ENCODE results near the gene SORCS1.
"Not testable (repeated sequence)": the region's sequence is repeated elsewhere in the genome, so short reads cannot be mapped to it uniquely, and the experiment has no call there.

SORCS1 gene

DNA sequence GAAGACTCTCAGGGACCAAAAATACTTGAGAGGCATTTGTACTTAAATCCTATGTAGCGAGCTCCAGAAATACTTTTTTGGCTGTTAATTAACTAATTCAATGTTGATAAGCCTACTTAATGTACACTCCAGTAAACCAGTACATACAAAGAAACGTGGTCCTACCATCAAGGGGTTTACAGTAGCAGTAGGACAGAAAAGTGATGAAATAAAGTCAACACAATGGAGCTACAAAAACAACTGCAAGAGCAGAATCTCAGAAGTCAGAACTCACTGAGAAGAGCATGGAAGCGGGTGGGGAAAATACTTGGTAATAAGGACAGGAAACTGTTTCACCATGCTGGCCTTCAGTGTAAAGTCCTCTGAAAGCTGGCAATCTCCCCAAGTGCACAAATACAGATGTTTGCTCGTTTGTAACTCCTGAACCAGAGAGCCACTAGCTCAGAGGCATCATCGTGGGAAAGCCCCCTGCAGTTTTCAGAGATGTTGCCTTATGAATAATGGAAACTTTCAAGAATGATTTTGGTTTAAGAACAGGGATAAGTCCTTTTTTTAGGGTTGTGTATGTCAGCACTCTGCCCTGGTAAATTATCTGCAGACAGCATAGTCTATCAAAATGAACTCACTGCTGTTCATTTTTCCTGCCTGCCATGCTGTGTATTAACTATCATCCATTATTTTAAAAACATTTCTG lies 233.2 kb downstream of the SORCS1 start:
- no peak overlapping the region for H3K4me3 ChIP-seq (replicated peaks in 1 of 2; ENCODE audit: low read depth in 2 of 2, low read length in 2 of 2)
- TF ChIP-seq, protein P1, sequence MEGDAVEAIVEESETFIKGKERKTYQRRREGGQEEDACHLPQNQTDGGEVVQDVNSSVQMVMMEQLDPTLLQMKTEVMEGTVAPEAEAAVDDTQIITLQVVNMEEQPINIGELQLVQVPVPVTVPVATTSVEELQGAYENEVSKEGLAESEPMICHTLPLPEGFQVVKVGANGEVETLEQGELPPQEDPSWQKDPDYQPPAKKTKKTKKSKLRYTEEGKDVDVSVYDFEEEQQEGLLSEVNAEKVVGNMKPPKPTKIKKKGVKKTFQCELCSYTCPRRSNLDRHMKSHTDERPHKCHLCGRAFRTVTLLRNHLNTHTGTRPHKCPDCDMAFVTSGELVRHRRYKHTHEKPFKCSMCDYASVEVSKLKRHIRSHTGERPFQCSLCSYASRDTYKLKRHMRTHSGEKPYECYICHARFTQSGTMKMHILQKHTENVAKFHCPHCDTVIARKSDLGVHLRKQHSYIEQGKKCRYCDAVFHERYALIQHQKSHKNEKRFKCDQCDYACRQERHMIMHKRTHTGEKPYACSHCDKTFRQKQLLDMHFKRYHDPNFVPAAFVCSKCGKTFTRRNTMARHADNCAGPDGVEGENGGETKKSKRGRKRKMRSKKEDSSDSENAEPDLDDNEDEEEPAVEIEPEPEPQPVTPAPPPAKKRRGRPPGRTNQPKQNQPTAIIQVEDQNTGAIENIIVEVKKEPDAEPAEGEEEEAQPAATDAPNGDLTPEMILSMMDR (IDR thresholded peaks at IDR 0.05; ENCODE audit: low read depth, low read length), result no peak
- DNase-seq (ENCODE audit: low read depth in 2 of 2), result no peak

DNA sequence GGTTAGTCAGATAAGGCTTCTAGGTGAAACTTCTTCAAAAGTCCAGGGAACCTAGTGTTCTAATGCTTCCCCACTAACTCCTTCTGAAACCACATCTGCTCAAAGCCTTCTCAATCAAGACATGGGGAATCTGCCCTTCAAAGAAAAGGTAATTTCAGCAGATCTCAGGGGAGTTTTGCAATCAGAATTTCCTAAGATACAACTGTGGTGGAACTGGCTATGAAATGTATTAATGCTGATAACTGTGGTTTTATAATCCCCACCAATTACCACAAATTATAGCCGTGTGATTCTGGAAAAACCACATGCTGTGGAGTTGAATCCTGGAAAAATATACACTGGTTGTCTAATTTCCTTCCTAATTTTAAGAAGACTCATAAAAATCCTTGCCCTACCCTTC lies 233.8 kb downstream of the SORCS1 start:
- no peak for DNase-seq (ENCODE audit: low read depth in 2 of 2)
- H3K4me3 ChIP-seq (replicated peaks in 1 of 2; ENCODE audit: low read depth in 2 of 2, low read length in 2 of 2), result no peak overlapping the region
- TF ChIP-seq, protein P1 (IDR thresholded peaks at IDR 0.05; ENCODE audit: low read depth, low read length), result no peak

GRCh38 chr10:106929291-106929895 lies 235.1 kb downstream of the SORCS1 start:
- H3K4me3 ChIP-seq (replicated peaks in 1 of 2; ENCODE audit: low read depth in 2 of 2, low read length in 2 of 2), result no peak overlapping the region
- DNase-seq (ENCODE audit: low read depth in 2 of 2), result no peak
- TF ChIP-seq, protein P1 (IDR thresholded peaks at IDR 0.05; ENCODE audit: low read depth, low read length), result no peak

DNA sequence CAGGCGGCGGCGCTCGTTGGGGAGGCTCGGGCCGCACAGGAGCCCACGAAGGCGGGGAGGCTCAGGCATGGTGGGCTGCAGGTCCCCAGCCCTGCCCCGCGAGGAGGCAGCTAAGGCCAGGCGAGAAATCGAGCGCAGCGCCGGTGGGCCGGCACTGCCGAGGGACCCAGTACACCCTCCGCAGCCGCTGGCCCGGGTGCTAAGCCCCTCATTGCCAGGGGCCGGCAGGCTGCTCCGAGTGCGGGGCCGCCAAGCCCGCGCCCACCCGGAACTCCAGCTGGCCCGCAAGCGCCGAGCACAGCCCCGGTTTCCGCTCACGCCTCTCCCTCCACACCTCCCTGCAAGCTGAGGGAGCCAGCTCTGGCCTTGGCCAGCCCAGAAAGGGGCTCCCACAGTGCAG lies 236.4 kb downstream of the SORCS1 start:
- DNase-seq (ENCODE audit: low read depth in 2 of 2); H3K4me3 ChIP-seq (replicated peaks in 1 of 2; ENCODE audit: low read depth in 2 of 2, low read length in 2 of 2): not testable (repeated sequence)

DNA sequence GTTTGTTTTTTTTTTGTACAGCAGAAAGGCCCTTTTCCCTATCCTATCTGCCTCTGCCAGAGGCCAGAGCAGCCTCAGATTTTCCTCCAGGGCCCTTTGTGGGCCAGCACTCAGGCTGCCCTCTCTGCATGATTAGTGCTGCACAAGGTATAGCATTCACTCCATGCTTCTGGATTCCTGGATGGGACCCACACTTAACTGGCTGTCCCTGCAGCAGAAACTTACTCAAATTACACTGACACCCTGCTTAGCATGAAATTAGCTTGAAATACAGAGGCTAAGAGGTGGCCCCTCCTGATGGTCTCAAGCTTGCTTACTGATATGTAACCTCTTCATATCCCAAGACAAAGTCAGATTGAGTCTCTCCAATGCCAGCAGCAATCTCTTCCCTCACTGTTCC lies 239.3 kb downstream of the SORCS1 start:
- DNase-seq (ENCODE audit: low read depth in 2 of 2), result no peak
- TF ChIP-seq, protein P1 (IDR thresholded peaks at IDR 0.05; ENCODE audit: low read depth, low read length), result no peak
- H3K4me3 ChIP-seq (replicated peaks in 1 of 2; ENCODE audit: low read depth in 2 of 2, low read length in 2 of 2), result no peak overlapping the region

DNA sequence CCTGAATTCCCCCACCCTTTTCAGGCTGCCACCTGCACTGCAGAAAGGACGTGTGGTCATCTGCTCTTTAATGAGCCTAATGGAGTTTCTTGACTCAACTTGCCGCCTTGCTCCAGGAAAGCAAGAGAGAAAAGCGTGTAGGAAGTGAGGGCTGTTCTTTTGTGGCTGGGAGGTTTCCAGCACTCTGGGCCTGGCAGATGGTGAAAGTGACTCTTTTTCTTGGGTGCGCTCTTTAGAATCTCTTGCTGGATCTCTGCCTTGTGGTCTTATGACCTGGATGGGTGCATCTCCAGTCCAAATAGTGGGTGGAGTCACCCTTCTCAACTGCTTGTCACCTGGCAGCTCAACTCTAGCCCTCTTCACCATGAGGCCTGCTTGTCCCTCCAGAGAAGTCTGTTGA lies 244.0 kb downstream of the SORCS1 start:
- no peak for DNase-seq (ENCODE audit: low read depth in 2 of 2)
- TF ChIP-seq, protein P1 (IDR thresholded peaks at IDR 0.05; ENCODE audit: low read depth, low read length), result no peak
- no peak overlapping the region for H3K4me3 ChIP-seq (replicated peaks in 1 of 2; ENCODE audit: low read depth in 2 of 2, low read length in 2 of 2)

- no peak for DNase-seq (ENCODE audit: low read depth in 2 of 2)
- TF ChIP-seq, protein P1 (IDR thresholded peaks at IDR 0.05; ENCODE audit: low read depth, low read length), result no peak
- no peak overlapping the region for H3K4me3 ChIP-seq (replicated peaks in 1 of 2; ENCODE audit: low read depth in 2 of 2, low read length in 2 of 2)
These were observed 244.6 kb downstream of the SORCS1 start for GRCh38 chr10:106919871-106920282.
